Prostate gland (tissue), 2 donors: ENCODE measurements around the gene C2CD3.

ENCODE experiments used
- CTCF ChIP-seq, 4 experiments: fragments of 200-600 bp in 2 of 4; fragments of 450-650 bp in 2 of 4; sonication (generic) in 2 of 4; IDR thresholded peaks; 1 replicate in 3 of 4; 2 replicates in 1 of 4; pipeline ENCODE4 v1.5.1; 2016 to 2019; ENCODE audit warnings: antibody characterized with exemption in 4 of 4, mild to moderate bottlenecking in 2 of 4, moderate library complexity in 2 of 4
- POLR2A ChIP-seq: fragments of 450-650 bp; IDR thresholded peaks from one replicate; pipeline ENCODE4 v1.6.1; 2016; ENCODE audit warnings: antibody characterized with exemption, mild to moderate bottlenecking
- POLR2AphosphoS5 ChIP-seq: sonication (generic); formaldehyde crosslinking; IDR thresholded peaks from one replicate; pipeline ENCODE4 v1.6.1; 2017; ENCODE audit warnings: antibody characterized with exemption

GRCh38 chr11:74050465-74050864 is 120.3 kb downstream of the C2CD3 start:
- TF ChIP-seq CTCF (IDR thresholded peaks at IDR 0.05): no peak
- no peak for TF ChIP-seq POLR2A
- no peak for TF ChIP-seq POLR2AphosphoS5
